GM21576 (cell line): Measurements from ENCODE around the gene HMGA1.
"Not testable (repeated sequence)": the region's sequence is repeated elsewhere in the genome, so short reads cannot be mapped to it uniquely, and the experiment has no call there.

Experiments
- ATAC-seq: cut with Tn5 transposase; IDR thresholded peaks from one replicate; pipeline ENCODE4 v1.9.1; 2021; ENCODE audit warnings: mild to moderate bottlenecking, moderate library complexity; ENCODE audit not compliant: unreplicated experiment

HMGA1 gene

GRCh38 chr6:34259529-34260069, 22.9 kb downstream of the HMGA1 start:
- ATAC-seq: no peak

GRCh38 chr6:34260576-34261267, 24.0 kb downstream of the HMGA1 start:
- no peak for ATAC-seq

DNA sequence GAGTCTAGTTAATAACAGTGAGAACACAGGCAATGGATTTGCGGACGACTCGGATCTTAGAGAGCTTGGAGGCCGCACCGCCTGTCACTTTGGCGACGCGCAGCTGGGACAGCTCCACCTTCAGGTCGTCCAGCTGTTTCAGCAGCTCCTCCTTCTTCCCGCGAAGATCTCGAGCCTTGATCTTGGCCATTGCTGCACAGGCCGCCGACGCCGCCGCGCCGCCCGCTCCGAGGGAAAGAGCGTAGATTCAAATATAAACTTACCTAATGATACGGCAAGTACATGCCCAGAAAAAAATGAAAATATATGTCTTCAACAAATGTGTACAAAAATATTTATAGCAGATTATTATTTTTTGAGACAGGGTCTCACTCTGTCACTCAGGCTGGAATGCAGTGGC, 26.8 kb downstream of the HMGA1 start:
- not testable (repeated sequence) for ATAC-seq

GRCh38 chr6:34267746-34268145, 31.1 kb downstream of the HMGA1 start:
- ATAC-seq: no peak

DNA sequence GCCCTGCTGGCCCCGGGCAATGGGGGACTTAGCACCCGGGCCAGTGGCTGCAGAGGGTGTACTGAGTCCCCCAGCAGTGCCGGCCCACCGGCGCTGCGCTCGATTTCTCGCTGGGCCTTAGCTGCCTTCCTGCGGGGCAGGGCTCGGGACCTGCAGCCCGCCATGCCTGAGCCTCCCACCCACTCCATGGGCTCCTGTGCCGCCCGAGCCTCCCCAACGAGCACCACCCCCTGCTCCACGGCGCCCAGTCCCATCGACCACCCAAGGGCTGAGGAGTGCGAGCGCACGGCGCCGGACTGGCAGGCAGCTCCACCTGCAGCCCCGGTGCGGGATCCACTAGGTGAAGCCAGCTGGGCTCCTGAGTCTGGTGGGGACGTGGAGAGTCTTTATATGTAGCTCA, 32.5 kb downstream of the HMGA1 start:
- not testable (repeated sequence) for ATAC-seq

GRCh38 chr6:34269658-34270341, 33.1 kb downstream of the HMGA1 start:
- ATAC-seq: not testable (repeated sequence)

DNA sequence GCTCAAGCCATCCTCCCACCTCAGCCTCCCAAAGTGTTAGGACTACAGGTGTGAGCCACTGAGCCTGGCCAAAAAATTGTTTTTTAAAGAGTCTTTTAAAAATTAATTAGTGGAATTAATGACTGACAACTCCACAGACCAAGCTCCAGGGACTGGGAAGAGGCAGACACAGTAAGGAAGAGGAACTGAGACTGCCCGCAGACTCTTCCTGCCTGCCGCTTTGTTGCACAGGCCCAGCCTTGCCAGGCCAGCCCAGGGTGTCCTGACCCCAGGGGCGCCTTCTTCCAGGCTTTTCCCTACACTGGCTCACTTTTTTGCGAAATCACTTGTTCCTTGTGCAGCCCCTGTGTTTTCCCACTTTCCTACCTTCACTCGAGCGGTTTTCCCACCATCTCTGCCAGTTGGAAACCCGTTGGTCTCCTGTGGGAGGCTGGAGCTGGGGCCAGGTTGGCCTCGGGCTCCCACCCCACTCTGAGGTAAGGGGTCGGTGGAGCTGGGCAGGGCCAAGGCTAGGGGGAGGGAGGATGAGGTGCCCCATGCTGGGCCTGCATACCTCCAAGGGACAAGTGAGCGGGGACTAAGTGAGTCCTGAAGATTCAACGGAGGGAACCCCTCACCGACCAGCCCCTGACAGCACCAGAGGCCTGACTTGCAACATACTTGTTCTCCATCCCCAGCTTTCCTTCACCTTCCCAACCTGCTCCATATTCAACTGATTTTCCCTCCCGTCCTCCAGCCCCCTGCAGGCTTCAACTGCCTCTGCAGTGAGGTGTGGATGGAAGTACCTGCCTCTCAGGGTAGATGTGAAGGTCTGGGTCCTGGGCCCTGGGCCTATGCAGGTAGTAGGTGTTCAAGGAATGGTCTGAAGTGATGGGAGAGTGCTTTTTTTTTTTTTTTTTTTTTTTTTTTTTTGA, 35.6 kb downstream of the HMGA1 start:
- no peak for ATAC-seq

DNA sequence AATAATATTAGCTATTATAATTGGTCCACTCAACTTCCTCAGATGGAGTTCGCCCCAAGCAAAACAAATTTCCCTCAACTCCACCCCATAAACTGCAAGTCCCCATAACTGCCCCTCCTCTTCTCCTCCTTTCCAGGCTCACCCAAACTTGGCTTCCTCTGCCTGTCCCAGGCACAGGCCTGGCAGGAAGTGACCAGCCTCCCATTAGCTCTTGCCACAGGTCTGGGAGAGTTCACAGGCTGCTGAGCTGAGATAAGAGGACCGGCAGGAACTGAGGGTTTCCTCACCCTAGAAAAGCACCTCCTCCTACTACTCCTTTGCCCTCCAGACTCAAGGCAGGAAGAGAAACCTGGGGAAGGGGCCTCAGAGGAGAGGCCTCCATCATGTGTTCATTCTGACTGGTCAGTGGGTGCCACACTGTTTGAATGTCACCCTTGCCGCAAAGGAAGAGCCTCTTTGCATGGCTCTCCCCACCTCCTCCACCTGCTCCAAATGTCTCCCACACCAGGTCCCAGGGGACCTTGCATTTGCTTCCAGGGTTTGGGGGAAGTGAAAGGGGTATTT, 36.7 kb downstream of the HMGA1 start:
- no peak for ATAC-seq

- no peak for ATAC-seq
Measured at GRCh38 chr6:34274129-34274528, 37.5 kb downstream of the HMGA1 start.

DNA sequence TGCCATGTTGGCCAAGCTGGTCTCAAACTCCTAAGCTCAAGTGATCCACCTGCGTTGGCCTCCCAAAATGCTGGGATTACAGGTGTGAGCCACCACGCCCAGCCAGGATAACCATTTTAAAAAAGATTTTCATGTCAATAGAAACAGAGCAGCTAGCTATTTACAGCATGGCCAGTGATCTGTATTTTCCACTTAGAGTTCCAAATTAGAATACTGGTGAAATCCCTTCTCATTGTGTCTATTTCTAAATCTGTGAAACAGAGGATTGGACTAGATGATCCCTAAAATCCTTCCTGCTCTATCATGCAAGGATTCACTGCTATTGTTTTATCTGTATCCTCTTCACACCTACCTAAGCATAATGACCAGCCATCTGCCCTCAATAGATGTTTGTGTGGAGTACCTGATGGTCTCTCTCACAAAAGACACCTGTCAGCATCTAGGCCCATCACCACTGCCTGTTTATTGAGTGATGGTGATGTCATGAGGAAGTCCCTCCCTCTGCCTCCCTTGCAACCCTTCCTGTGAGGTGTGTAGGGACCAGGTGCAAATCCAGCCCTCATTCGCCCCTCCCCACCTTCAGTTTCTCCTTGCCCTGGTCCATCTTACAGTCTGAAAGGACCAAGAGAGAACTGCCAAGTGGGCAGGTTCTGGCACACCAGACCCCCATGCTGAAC, 38.6 kb downstream of the HMGA1 start:
- no peak for ATAC-seq

- no peak for ATAC-seq
Measured at GRCh38 chr6:34276191-34276590, 39.5 kb downstream of the HMGA1 start.

GRCh38 chr6:34276881-34277762, 40.4 kb downstream of the HMGA1 start:
- no peak for ATAC-seq

- ATAC-seq: no peak
Measured at GRCh38 chr6:34277763-34278112, 41.1 kb downstream of the HMGA1 start.

DNA sequence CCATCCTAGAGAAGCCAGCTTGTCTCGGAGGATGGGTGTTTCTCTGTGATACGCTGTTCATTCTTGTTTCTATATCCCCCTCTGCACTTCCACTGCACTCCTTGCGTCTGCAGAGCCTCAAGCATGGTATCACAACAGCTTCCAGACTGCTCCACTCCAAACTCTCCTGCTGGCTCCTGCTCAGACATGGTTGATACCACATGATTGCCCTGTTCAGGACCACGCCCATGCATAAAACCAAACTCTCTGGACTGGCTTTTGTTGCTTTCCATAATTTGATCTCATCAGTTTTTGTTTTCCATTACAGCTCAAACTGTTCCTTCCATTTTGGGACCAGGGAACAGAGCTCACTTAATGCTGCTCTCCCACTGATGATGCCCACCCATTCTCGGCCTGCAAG, 42.2 kb downstream of the HMGA1 start:
- ATAC-seq: no peak

- no peak for ATAC-seq
Measured at GRCh38 chr6:34280216-34280615, 43.5 kb downstream of the HMGA1 start.

GRCh38 chr6:34281702-34282334, 45.1 kb downstream of the HMGA1 start:
- no peak for ATAC-seq

GRCh38 chr6:34284563-34285447, 48.1 kb downstream of the HMGA1 start:
- no peak for ATAC-seq
